ENCODE data around the gene ALDH18A1.

ALDH18A1 gene

DNA sequence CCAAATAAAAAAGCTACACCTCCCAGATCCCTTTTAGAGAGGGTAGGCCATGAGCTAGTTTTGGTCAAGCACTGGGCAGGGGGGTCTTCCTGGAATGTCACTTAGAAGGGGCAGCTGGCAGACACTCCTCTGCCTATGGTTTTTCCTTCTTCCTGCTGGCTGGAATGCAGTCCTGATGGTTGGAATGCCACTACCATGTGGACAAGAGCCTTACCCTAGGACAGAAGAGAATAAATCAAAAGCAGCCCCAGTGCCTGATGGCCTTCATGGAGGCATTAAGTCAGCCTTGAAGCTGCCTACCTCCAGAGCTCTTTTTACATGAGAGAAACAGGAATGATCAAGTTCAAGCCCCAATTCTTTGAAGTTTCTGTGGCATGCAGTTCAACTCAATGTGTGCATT is 51.9 kb downstream of the ALDH18A1 start:
- Histone ChIP-seq H3K36me3 (peaks cover 15% of the 10 kb centered on the region), H3K4me1 (no peaks in the 10 kb centered on the region), H3K4me3 (ENCODE audit: low read depth, low read length) (no peak overlapping the region), H3K9me3 (no peaks in the 10 kb centered on the region), H3K27me3 (no peaks in the 10 kb centered on the region)
- DNase-seq = no peak
- TF ChIP-seq, protein P1, sequence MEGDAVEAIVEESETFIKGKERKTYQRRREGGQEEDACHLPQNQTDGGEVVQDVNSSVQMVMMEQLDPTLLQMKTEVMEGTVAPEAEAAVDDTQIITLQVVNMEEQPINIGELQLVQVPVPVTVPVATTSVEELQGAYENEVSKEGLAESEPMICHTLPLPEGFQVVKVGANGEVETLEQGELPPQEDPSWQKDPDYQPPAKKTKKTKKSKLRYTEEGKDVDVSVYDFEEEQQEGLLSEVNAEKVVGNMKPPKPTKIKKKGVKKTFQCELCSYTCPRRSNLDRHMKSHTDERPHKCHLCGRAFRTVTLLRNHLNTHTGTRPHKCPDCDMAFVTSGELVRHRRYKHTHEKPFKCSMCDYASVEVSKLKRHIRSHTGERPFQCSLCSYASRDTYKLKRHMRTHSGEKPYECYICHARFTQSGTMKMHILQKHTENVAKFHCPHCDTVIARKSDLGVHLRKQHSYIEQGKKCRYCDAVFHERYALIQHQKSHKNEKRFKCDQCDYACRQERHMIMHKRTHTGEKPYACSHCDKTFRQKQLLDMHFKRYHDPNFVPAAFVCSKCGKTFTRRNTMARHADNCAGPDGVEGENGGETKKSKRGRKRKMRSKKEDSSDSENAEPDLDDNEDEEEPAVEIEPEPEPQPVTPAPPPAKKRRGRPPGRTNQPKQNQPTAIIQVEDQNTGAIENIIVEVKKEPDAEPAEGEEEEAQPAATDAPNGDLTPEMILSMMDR (IDR thresholded peaks at IDR 0.05; ENCODE audit: low read depth, low read length) = no peak

DNA sequence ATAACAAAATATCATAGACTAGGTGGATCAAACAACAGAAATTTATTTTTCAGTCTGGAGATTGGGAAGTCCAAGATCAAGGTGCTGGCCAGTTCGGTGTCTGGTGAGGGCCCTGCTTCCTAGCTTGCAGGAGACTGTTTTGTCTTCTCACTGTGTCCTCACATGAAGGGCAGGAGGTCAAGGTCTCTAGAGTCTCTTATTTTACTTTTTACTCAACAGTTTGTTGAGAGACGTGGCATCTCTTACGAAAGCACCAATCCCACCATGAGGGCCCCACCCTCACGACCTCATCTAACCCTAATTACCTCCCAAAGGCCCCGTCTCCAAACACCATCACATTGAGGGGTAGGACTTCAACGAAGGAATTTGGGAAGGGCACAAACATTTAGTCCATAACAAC is 54.1 kb downstream of the ALDH18A1 start:
- Histone ChIP-seq H3K9me3 (no peaks in the 10 kb centered on the region), H3K27me3 (no peaks in the 10 kb centered on the region), H3K36me3 (no peaks in the 10 kb centered on the region), H3K4me3 (ENCODE audit: low read depth, low read length) (no peak overlapping the region), H3K4me1 (no peaks in the 10 kb centered on the region)
- DNase-seq = no peak
- TF ChIP-seq, protein P1 (IDR thresholded peaks at IDR 0.05; ENCODE audit: low read depth, low read length) = no peak

DNA sequence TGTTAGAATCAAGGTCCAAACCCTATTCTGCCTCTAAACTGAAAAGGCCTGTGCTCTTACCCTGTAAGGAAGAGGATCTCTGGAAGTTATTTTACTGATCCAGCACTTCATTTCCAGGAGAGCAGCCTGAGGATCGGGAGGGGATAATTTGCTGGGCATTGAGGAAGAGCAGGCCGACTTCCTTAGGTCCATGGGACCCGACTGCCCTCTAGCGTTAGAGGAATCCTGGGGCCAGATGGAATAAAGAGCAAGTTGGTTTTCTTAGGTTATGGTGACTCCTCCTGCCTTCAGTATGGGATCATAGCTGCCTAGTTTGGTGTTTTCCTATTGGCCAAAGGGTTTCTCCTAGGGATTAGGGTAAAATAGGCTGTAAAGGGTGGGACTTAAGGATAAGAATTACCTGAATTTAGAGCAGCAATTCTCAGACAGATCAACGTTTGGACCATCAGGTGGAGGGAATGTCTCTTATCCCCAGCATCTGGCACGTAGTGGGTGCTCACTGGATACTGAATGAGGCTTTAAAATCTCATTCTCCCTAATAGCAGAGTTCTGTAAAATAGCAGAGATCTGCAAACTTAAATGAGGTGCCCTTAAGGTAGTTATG is 55.3 kb downstream of the ALDH18A1 start:
- Histone ChIP-seq H3K27me3 (no peaks in the 10 kb centered on the region; the same call in 1 of the 2 replicates), H3K9me3 (no peaks in the 10 kb centered on the region), H3K4me3 (ENCODE audit: low read depth, low read length) (no peak overlapping the region), H3K36me3 (no peaks in the 10 kb centered on the region), H3K4me1 (no peaks in the 10 kb centered on the region)
- DNase-seq = peak; percentile 74
- TF ChIP-seq, protein P1 (IDR thresholded peaks at IDR 0.05; ENCODE audit: low read depth, low read length) = peak; percentile 95

DNA sequence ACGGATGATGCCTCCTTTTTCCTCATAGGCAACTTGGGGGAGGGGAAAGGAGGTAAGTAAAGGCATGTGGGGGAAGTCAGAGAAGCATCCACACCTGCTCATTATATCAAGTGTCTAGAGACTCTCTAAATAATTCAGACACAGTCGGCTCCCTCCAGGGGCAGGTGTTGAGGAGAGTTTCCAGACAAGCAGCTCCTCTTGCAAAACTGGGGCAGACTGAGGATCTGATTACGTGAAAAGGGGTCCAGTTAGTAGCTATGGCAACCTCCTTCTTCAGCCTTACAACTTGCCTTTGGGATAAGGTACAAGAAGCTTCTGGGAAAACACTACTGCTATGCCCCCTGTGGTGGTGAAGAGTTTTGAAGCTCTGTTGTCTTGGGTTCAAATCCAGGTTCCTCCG is 56.4 kb downstream of the ALDH18A1 start:
- Histone ChIP-seq H3K4me1 (no peaks in the 10 kb centered on the region), H3K4me3 (ENCODE audit: low read depth, low read length) (no peak overlapping the region), H3K27me3 (no peaks in the 10 kb centered on the region; the same call in 1 of the 2 replicates), H3K9me3 (no peaks in the 10 kb centered on the region), H3K36me3 (no peaks in the 10 kb centered on the region)
- DNase-seq = no peak
- TF ChIP-seq, protein P1 (IDR thresholded peaks at IDR 0.05; ENCODE audit: low read depth, low read length) = no peak

DNA sequence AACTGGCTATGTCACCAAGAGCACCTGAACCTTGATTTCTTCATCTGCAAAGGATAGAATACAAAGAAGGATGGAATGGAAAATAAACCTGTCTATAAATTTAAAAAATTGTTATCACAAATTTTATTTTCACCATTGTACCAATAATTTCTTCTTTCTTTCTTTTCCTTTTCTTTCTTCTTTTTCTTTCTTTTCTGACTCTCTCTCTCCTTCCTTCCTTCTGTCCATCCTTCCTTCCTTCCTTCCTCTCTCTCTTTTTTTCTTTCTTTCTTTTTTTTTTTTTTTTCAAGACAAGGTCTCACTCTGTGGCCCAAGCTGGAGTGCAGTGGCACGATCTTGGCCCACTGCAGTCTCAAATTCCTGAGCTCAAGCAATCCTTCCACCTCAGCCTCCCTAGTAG is 58.7 kb downstream of the ALDH18A1 start:
- Histone ChIP-seq H3K27me3 (no peaks in the 10 kb centered on the region; the same call in 1 of the 2 replicates), H3K4me1 (no peaks in the 10 kb centered on the region), H3K36me3 (no peaks in the 10 kb centered on the region), H3K9me3 (no peaks in the 10 kb centered on the region), H3K4me3 (ENCODE audit: low read depth, low read length) (no peak overlapping the region)
- DNase-seq = no peak
- TF ChIP-seq, protein P1 (IDR thresholded peaks at IDR 0.05; ENCODE audit: low read depth, low read length) = no peak

DNA sequence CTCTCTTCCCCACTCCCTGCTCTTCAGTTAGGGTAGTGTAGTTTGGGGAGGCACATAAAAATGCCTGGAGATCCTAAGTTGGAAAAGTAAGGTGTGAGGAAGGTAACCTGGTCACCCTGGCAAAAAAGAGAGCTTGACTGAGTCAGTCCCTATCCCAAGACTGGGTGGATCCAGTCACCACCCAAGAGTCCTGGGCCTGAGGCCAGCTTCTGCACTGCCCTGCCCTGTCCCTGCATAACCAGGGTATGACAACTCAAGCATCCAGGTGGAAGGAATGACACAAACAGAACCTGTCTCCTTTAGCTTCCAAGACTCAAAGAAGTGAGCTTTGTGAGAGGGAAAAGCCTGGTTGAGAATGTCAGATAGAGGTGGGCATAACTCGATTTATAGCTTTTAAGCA is 68.5 kb downstream of the ALDH18A1 start:
- Histone ChIP-seq H3K4me1 (no peaks in the 10 kb centered on the region), H3K9me3 (no peaks in the 10 kb centered on the region), H3K36me3 (no peaks in the 10 kb centered on the region), H3K27me3 (no peaks in the 10 kb centered on the region), H3K4me3 (ENCODE audit: low read depth, low read length) (no peak overlapping the region)
- TF ChIP-seq, protein P1 (IDR thresholded peaks at IDR 0.05; ENCODE audit: low read depth, low read length) = no peak
- no peak for DNase-seq

Measured in BE2C (cell line).